ENCODE data around the gene RBMY1E. TPM values are rescaled to one million over a fixed set of nuclear protein-coding genes. Genes with fewer than 3 reads are reported as not detected.
"Not testable (repeated sequence)": the region's sequence is repeated elsewhere in the genome, so short reads cannot be mapped to it uniquely, and the experiment has no call there.

RBMY1E gene
- not detected in 2 replicates for total RNA-seq

DNA sequence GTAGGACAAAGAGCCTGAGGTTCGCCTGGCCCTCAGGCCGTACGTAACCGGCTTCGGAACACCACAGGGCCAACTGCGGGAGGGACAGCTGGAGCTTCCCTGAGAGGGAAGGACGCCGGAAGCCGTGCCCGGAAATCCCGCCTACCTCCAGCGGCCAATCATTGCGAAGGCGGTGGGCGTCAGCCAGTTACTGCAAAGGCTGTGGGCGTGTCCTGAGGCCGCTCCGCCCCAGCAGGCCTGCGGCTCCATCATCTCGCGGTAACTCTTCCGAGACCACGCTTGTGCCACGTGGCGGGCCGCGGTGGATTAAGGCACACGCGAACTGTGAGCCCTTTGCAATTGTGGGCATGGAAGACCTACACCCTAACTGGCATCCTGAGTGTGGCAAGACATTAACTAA lies at the start of gene RBMY1E:
Gene RBMY1E, minus strand, starts transcription at position 101 of the 400 bp plus-strand sequence. CDS start 1,978 bp downstream, outside the sequence.
- H3K27me3 Mint-ChIP-seq; H3K4me1 Mint-ChIP-seq; H3K9me3 Mint-ChIP-seq; H3K36me3 Mint-ChIP-seq (ENCODE audit: low read depth); DNase-seq; H3K27ac Mint-ChIP-seq; intact Hi-C loops (cut with micrococcal nuclease); H3K4me3 Mint-ChIP-seq: not testable (repeated sequence)

DNA sequence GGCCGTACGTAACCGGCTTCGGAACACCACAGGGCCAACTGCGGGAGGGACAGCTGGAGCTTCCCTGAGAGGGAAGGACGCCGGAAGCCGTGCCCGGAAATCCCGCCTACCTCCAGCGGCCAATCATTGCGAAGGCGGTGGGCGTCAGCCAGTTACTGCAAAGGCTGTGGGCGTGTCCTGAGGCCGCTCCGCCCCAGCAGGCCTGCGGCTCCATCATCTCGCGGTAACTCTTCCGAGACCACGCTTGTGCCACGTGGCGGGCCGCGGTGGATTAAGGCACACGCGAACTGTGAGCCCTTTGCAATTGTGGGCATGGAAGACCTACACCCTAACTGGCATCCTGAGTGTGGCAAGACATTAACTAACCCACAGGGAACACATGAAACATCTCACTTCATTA lies 23.4 kb downstream of the RBMY1E start, which contains the start of gene RBMY1D:
Gene RBMY1D, minus strand, starts transcription at position 101 of the 400 bp plus-strand sequence. CDS start 2,013 bp downstream, outside the sequence.
- H3K27me3 Mint-ChIP-seq; intact Hi-C loops (cut with micrococcal nuclease); H3K4me3 Mint-ChIP-seq; H3K27ac Mint-ChIP-seq; H3K36me3 Mint-ChIP-seq (ENCODE audit: low read depth); H3K4me1 Mint-ChIP-seq; H3K9me3 Mint-ChIP-seq; DNase-seq: not testable (repeated sequence)

DNA sequence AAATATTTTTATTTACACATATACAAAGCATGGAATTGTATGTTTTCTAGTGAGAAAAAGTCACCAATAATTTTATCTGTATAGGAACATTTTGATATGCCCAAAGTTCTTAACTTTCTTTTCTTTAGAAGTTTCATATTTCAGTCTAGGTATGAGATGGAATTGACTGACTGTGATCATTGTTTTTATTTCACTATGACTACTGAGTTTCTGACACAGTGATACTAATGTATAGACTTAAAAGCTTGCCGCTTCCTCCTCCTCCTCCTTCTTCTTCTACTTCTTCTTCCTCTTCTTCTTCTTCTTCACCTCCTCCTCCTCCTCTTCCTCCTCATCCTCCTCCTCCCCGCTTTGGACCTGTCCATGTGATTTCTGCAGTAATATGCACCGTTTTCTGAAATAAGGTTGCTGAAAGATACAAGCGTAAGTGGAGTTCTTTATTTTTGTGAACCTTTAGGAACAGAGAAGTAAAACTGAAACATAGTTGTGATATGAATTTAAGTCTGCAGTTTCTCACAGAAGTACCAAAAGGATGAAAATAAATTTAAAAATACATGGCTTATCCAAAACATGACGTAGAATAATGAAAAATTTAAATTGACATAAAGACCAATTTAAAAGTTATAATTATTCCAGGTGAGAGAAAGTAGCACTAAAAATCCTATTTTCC lies 48.3 kb downstream of the RBMY1E start:
- H3K4me3 Mint-ChIP-seq; DNase-seq; H3K27ac Mint-ChIP-seq; H3K36me3 Mint-ChIP-seq (ENCODE audit: low read depth); H3K27me3 Mint-ChIP-seq; H3K4me1 Mint-ChIP-seq; H3K9me3 Mint-ChIP-seq; intact Hi-C loops (cut with micrococcal nuclease): not testable (repeated sequence)

Other genes starting within 250 kb of the RBMY1E start
- gene RBMY1D, start 23.5 kb downstream of the RBMY1E start, total RNA-seq = not detected in 2 replicates

Data from activated CD4-positive, alpha-beta T cell treated with anti-CD3 and anti-CD28 coated beads, Interleukin-2, amount 10 ng/mL, durations not matched to agents 24 days and 14 days (primary cell).